Naive thymus-derived CD4-positive, alpha-beta T cell (primary cell): ENCODE data around the gene BTG2. TPM values are rescaled to one million over a fixed set of nuclear protein-coding genes. Genes with fewer than 3 reads are reported as not detected.
A peak's percentile ranks its signal among the peaks of the same experiment; 100 is the strongest.

Experiments
- ATAC-seq: fragments of 150-1000 bp; cut with Tn5 transposase; 2 replicates; pipeline ENCODE4 v1.10.0; 2021; ENCODE audit warnings: mild to moderate bottlenecking, moderate library complexity
- CTCF ChIA-PET: fragments of 350-600 bp; sonication (Branson Sonifier 250); formaldehyde crosslinking; loops from one replicate; lab custom pipeline; 2021; ENCODE audit warnings: antibody characterized with exemption; lab: Charles Lee
- POLR2A ChIA-PET: fragments of 350-600 bp; sonication (Branson Sonifier 250); formaldehyde crosslinking; loops from one replicate; lab custom pipeline; 2021; ENCODE audit warnings: antibody characterized with exemption, inconsistent platforms; lab: Charles Lee
- DNase-seq, 9 donors: peaks; one replicate each; pipeline versions ENCODE4 v3.0.0 to v3.0.0-alpha.2; 2020 to 2022; ENCODE audit warnings: mixed read lengths in 1 of 9
- H3K27ac ChIP-seq: one replicate; pipeline ENCODE4 v1.7.0; 2013; ENCODE audit warnings: mild to moderate bottlenecking, low read depth, low read length, moderate library complexity
- H3K27me3 ChIP-seq, 2 donors: one replicate each; pipeline ENCODE4 v1.7.0; 2013; ENCODE audit warnings: low read length in 2 of 2, mild to moderate bottlenecking in 2 of 2, moderate library complexity in 2 of 2; ENCODE audit not compliant: control insufficient read depth in 2 of 2, insufficient read depth in 2 of 2
- H3K36me3 ChIP-seq, 3 experiments: 1 replicate in 2 of 3; 2 replicates in 1 of 3; pipeline ENCODE4 v1.7.0; 2013; ENCODE audit warnings: low read length in 3 of 3, mild to moderate bottlenecking in 3 of 3, moderate library complexity in 1 of 3; ENCODE audit not compliant: insufficient read depth in 3 of 3, control insufficient read depth in 2 of 3
- H3K4me1 ChIP-seq, 2 donors: one replicate each; pipeline ENCODE4 v1.7.0; 2013; ENCODE audit warnings: low read length in 2 of 2, mild to moderate bottlenecking in 2 of 2, moderate library complexity in 1 of 2; ENCODE audit not compliant: control insufficient read depth in 2 of 2, insufficient read depth in 2 of 2
- H3K4me3 ChIP-seq: 2 replicates; pipeline ENCODE4 v1.7.0; 2013; ENCODE audit warnings: mild to moderate bottlenecking, low read length
- H3K9me3 ChIP-seq, 3 experiments: 1 replicate in 2 of 3; 2 replicates in 1 of 3; pipeline ENCODE4 v1.7.0; 2013; ENCODE audit warnings: low read length in 3 of 3; ENCODE audit not compliant: control insufficient read depth in 2 of 3
- H3K27ac Mint-ChIP-seq, 9 donors: one replicate each; pipeline ENCODE4 v1.8.0; 2020 to 2022; ENCODE audit warnings: mixed read lengths in 9 of 9, mild to moderate bottlenecking in 8 of 9, moderate library complexity in 5 of 9, inconsistent platforms in 2 of 9
- H3K27me3 Mint-ChIP-seq, 5 donors: one replicate each; pipeline ENCODE4 v1.8.0; 2021 to 2022; ENCODE audit warnings: mixed read lengths in 5 of 5, mild to moderate bottlenecking in 1 of 5
- H3K36me3 Mint-ChIP-seq, 5 donors: one replicate each; pipeline ENCODE4 v1.8.0; 2020 to 2022; ENCODE audit warnings: mixed read lengths in 5 of 5, mild to moderate bottlenecking in 3 of 5, inconsistent platforms in 1 of 5
- H3K4me1 Mint-ChIP-seq, 7 donors: one replicate each; pipeline ENCODE4 v1.8.0; 2020 to 2022; ENCODE audit warnings: mixed read lengths in 7 of 7, mild to moderate bottlenecking in 3 of 7, inconsistent platforms in 1 of 7
- H3K4me3 Mint-ChIP-seq, 10 donors: one replicate each; pipeline ENCODE4 v1.8.0; 2020 to 2022; ENCODE audit warnings: mild to moderate bottlenecking in 10 of 10, mixed read lengths in 10 of 10, moderate library complexity in 6 of 10, inconsistent platforms in 2 of 10
- H3K9me3 Mint-ChIP-seq, 11 donors: one replicate each; pipeline ENCODE4 v1.8.0; 2020 to 2022; ENCODE audit warnings: mixed read lengths in 11 of 11, mild to moderate bottlenecking in 4 of 11, inconsistent platforms in 1 of 11, moderate library complexity in 1 of 11
- intact Hi-C, 2 donors: fragments of 100-400 bp; cut with micrococcal nuclease; formaldehyde crosslinking; loops; one replicate each; pipeline ENCODE4 v1.15.1; 2023
- polyA plus RNA-seq, 2 donors: library from polyadenylated mRNA; unstranded; fragments of 300-500 nt; fragmentation: Illumina TruSeq; gene quantifications; one replicate each; pipeline ENCODE4 v1.2.3, GENCODE V29; 2021
- total RNA-seq, 6 experiments: library from RNA in 5 of 6; stranded (reverse) in 5 of 6; gene quantifications; 1 replicate in 5 of 6; 2 replicates in 1 of 6; pipeline ENCODE4 v1.2.3 and lab custom pipeline; 2021 to 2026

Gene BTG2
- total and polyA plus RNA-seq, 7 experiments from 2014 or later: 118 to 654 (median 236) TPM

DNA sequence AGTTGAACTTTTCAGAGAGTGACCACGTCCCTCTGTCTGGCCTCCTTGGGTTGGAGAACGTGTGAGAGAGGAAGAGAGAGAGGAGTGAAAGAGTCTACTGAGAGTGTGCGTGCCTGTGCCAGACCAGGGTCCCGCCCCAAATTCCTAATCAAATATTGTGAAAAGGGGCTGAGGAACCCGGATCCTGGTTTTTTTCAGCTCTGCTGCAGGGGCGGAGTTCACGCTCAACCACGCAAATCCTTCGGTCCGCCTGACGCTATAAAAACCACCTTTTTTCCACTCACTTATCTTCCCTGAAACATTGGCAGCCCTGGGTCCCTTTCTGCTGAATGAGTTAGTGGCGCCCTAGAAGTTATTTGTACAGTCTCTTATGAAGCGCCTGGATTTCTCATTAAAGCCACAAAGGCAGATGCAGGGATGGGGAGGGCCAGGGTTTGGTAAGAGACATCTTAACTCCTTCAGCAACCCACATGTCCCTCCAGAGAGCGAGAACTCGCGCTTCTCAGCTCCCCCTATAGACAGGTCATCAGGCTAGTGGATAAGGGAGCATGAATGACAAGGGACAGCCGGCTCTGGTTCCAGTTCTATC, 45.8 kb downstream of the BTG2 start, which contains the start of gene FMOD:
Gene FMOD, minus strand, starts transcription at position 86 of the 589 bp plus-strand sequence. CDS start 2,852 bp downstream, outside the sequence.
- CTCF ChIA-PET: interaction anchor here (1.5 kb wide), 1 partner anchor 84 kb away, joined by 7 read pairs; no protein-coding TSS in a partner anchor
- Histone ChIP-seq H3K4me1 (no peaks in the 10 kb centered on the region), H3K27me3 (no peaks in the 10 kb centered on the region), H3K27ac (no peak within 1 kb of the TSS), H3K36me3 (no peaks in the 10 kb centered on the region), H3K4me3 (no peak within 1 kb of the TSS), H3K9me3 (no peaks in the 10 kb centered on the region)
- peak in 1 of 9 donors; percentile 12 for DNase-seq
- H3K4me1 Mint-ChIP-seq: peaks cover 0 to 9% (median 4%) of the 10 kb centered on the region in 7 donors
- intact Hi-C loops: no loop called here
- H3K27me3 Mint-ChIP-seq: peaks cover 31 to 40% (median 36%) of the 10 kb centered on the region in 5 donors
- ATAC-seq: peak; percentile 41
- POLR2A ChIA-PET: no interaction called here
- H3K27ac Mint-ChIP-seq: no peak within 1 kb of the TSS
- H3K9me3 Mint-ChIP-seq: peaks cover 0 to 2% (median 0%) of the 10 kb centered on the region in 11 donors
- H3K36me3 Mint-ChIP-seq: peaks cover 0 to 5% (median 0%) of the 10 kb centered on the region in 5 donors
- peak within 1 kb of the TSS in 6 of 10 donors; percentile 24 to 67 (median 54) for H3K4me3 Mint-ChIP-seq

DNA sequence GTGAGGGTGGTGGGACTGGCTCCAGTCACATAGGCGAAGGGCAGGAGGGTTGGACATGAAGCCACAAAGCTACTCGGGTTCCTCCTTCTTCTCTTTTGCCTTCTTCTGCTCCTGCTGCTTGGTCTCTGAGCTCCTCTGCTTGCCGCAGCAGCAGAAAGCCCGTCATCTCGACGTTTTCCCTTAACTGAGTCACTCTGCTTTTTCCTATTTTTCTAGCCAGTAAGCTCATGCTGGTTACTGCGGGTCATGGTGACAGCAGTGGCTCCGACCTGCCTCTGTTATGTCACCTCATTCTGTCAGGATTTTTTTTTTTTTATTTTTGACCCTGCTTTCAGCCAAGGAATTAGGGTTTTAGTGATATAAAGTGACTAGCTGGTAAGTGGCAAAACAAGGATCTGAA, 48.2 kb downstream of the BTG2 start:
- ATAC-seq (no peak), DNase-seq (no peak)
- POLR2A ChIA-PET: no interaction called here
- Mint-ChIP-seq H3K27me3 (peaks cover 21 to 43% (median 33%) of the 10 kb centered on the region in 5 donors), H3K4me1 (peaks cover 0 to 9% (median 4%) of the 10 kb centered on the region in 7 donors), H3K4me3 (no peak overlapping the region), H3K36me3 (no peaks in the 10 kb centered on the region), H3K27ac (no peak overlapping the region), H3K9me3 (peaks cover 0 to 4% (median 0%) of the 10 kb centered on the region in 11 donors)
- no peaks in the 10 kb centered on the region for H3K27me3 ChIP-seq
- H3K36me3 ChIP-seq: no peaks in the 10 kb centered on the region
- CTCF ChIA-PET: interaction anchor here (0.6 to 1.9 kb wide), 3 partner anchors 76 to 347 kb away, joined by 3 to 5 read pairs (median 3); no protein-coding TSS in a partner anchor
- no peaks in the 10 kb centered on the region for H3K9me3 ChIP-seq
- H3K4me3 ChIP-seq: no peak overlapping the region
- H3K4me1 ChIP-seq: no peaks in the 10 kb centered on the region
- intact Hi-C loops: no loop called here
- no peak overlapping the region for H3K27ac ChIP-seq

DNA sequence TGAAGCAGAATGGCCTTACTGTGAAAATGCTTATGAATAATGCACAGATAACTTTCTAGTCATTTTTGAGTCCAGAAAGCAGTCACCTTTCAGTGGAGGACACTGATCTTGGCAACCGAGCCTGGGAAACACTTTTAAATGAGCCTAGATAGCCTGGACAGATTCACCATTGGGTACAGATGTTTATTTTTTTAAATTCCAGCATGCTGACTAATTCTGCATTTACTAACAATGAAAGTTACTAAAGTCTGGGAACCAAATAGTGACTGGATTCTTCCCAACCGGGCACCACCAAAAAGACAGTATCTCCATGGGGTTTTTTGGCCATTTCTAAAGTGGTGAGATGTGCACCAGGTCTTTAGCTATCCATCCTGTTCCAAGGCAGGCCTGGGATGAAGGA, 48.9 kb downstream of the BTG2 start:
- Histone ChIP-seq H3K4me1 (no peaks in the 10 kb centered on the region), H3K9me3 (no peaks in the 10 kb centered on the region), H3K36me3 (no peaks in the 10 kb centered on the region), H3K27me3 (no peaks in the 10 kb centered on the region), H3K27ac (no peak overlapping the region), H3K4me3 (no peak overlapping the region)
- ATAC-seq (no peak), DNase-seq (no peak)
- peaks cover 0 to 9% (median 4%) of the 10 kb centered on the region in 7 donors for H3K4me1 Mint-ChIP-seq
- intact Hi-C loops: no loop called here
- H3K9me3 Mint-ChIP-seq: peaks cover 0 to 4% (median 0%) of the 10 kb centered on the region in 11 donors
- ChIA-PET CTCF (no interaction called here), POLR2A (no interaction called here)
- no peak overlapping the region for H3K27ac Mint-ChIP-seq
- no peaks in the 10 kb centered on the region for H3K36me3 Mint-ChIP-seq
- H3K4me3 Mint-ChIP-seq: no peak overlapping the region
- H3K27me3 Mint-ChIP-seq: peaks cover 22 to 44% (median 35%) of the 10 kb centered on the region in 5 donors

DNA sequence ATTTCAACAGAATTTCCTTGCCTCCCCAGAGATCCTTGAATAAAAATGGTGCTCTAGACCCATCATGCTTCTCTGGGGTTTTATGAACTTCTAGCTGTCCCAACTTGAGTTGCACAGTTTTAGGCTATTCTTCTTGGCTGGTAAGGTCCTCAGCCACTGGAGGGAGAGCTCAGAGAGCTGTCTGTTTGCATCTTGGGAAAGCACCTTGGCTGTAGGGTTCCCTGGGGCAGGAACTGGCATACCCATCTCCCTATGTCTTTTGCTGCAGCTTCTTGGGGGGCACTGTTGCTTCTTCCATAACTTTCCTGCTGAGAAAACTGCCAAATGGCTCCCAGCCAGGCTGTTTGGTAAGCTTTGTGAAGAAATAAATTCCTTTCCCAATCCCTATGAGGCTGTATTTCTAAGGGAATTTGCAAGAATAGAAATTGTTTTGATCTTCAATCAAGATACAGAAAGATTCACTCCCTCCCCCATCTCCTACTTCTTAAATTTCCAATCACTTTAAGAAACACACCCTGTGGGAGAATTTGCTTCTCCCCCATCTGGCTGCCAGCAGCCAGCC, 53.8 kb downstream of the BTG2 start:
- no peak overlapping the region for H3K27ac ChIP-seq
- H3K4me3 ChIP-seq: no peak overlapping the region
- H3K27ac Mint-ChIP-seq: no peak overlapping the region
- H3K36me3 Mint-ChIP-seq: no peaks in the 10 kb centered on the region
- H3K4me1 Mint-ChIP-seq: peaks cover 0 to 2% (median 0%) of the 10 kb centered on the region in 7 donors
- ChIA-PET CTCF (interaction anchor here (1.5 kb wide), 1 partner anchor 86 kb away, joined by 3 read pairs; no protein-coding TSS in a partner anchor), POLR2A (interaction anchor here (0.6 kb wide), 1 partner anchor 117 kb away, joined by 3 read pairs; no protein-coding TSS in a partner anchor)
- H3K36me3 ChIP-seq: no peaks in the 10 kb centered on the region
- intact Hi-C loops: no loop called here
- DNase-seq (no peak), ATAC-seq (no peak)
- no peak overlapping the region for H3K4me3 Mint-ChIP-seq
- peaks cover 18 to 48% (median 31%) of the 10 kb centered on the region in 5 donors for H3K27me3 Mint-ChIP-seq
- H3K27me3 ChIP-seq: peaks cover 0 to 3% of the 10 kb centered on the region in 2 donors
- H3K9me3 Mint-ChIP-seq: peaks cover 0 to 4% (median 0%) of the 10 kb centered on the region in 11 donors
- H3K9me3 ChIP-seq: no peaks in the 10 kb centered on the region
- no peaks in the 10 kb centered on the region for H3K4me1 ChIP-seq

Other genes with a start within 250 kb of the BTG2 start
- gene MYOG, start 219.5 kb upstream of the BTG2 start, total RNA-seq: not detected
- not detected for gene MYOG, start 219.5 kb upstream of the BTG2 start, polyA plus RNA-seq
- under 1 TPM in 1 of 5 experiments, not detected in 4; 0.44 TPM for gene ADORA1, start 177.8 kb upstream of the BTG2 start, total RNA-seq
- not detected for gene ADORA1, start 177.8 kb upstream of the BTG2 start, polyA plus RNA-seq
- gene MYBPH, start 129.7 kb upstream of the BTG2 start, total RNA-seq: not detected
- gene MYBPH, start 129.7 kb upstream of the BTG2 start, polyA plus RNA-seq: not detected
- 1 to 10 TPM in 1 of 5 experiments, under 1 TPM in 1, not detected in 3; 0.32 to 1.3 TPM for gene CHI3L1, start 118.8 kb upstream of the BTG2 start, total RNA-seq
- gene CHI3L1, start 118.8 kb upstream of the BTG2 start, polyA plus RNA-seq: not detected
- 1 to 10 TPM in 4 of 5 experiments, under 1 TPM in 1; 0.76 to 2.2 (median 1.1) TPM for gene CHIT1, start 75.8 kb upstream of the BTG2 start, total RNA-seq
- gene CHIT1, start 75.8 kb upstream of the BTG2 start, polyA plus RNA-seq: not detected
- gene FMOD, start 45.6 kb downstream of the BTG2 start, total RNA-seq: not detected
- gene FMOD, start 45.6 kb downstream of the BTG2 start, polyA plus RNA-seq: not detected
- not detected for gene PRELP, start 170.3 kb downstream of the BTG2 start, total RNA-seq
- gene PRELP, start 170.3 kb downstream of the BTG2 start, polyA plus RNA-seq: not detected
- not detected for gene OPTC, start 188.6 kb downstream of the BTG2 start, total RNA-seq
- gene OPTC, start 188.6 kb downstream of the BTG2 start, polyA plus RNA-seq: not detected